IMR-90 (cell line): Measurements from ENCODE around the gene ACOT7. TPM values are rescaled to one million over a fixed set of nuclear protein-coding genes. Genes with fewer than 3 reads are reported as not detected.
A peak's percentile ranks its signal among the peaks of the same experiment; 100 is the strongest.
"Not testable (repeated sequence)": the region's sequence is repeated elsewhere in the genome, so short reads cannot be mapped to it uniquely, and the experiment has no call there.

Source experiments
- ATAC-seq: fragments of 200-7000 bp; cut with Tn5 transposase; 2 replicates; pipeline ENCODE4 v1.9.1; 2020; ENCODE audit warnings: low read depth, mild to moderate bottlenecking, moderate library complexity
- BruUV-seq: library from RNA; stranded (reverse); fragments of 400-500 nt; replicated peaks from 2 replicates; lab custom pipeline; 2021; lab: Mats Ljungman, UMichigan
- CTCF ChIA-PET: fragments of 300-600 bp; formaldehyde crosslinking; extraction: SDS; loops from one replicate; lab custom pipeline; 2021; ENCODE audit warnings: antibody characterized with exemption; lab: Yijun Ruan, JAX
- POLR2A ChIA-PET: fragments of 300-600 bp; sonication (Branson Sonifier 250); formaldehyde crosslinking; loops from one replicate; lab custom pipeline; 2022; ENCODE audit warnings: antibody characterized with exemption; ENCODE audit not compliant: unreplicated experiment; lab: Charles Lee
- DNase-seq: peaks from one replicate; pipeline ENCODE4 v3.0.0; 2013
- H2AFZ ChIP-seq: replicated peaks from 2 replicates; pipeline ENCODE3; 2013; ENCODE audit warnings: low read length, mild to moderate bottlenecking; ENCODE audit not compliant: poor library complexity
- H2AK5ac ChIP-seq: 2 replicates; pipeline ENCODE4 v1.6.1; 2013; ENCODE audit warnings: low read depth, low read length, inconsistent platforms
- H2AK9ac ChIP-seq: replicated peaks from 2 replicates; pipeline ENCODE3; 2013; ENCODE audit warnings: mild to moderate bottlenecking, low read depth, low read length, moderate library complexity; ENCODE audit not compliant: poor library complexity
- H2BK120ac ChIP-seq: 2 replicates; pipeline ENCODE4 v1.6.1; 2013; ENCODE audit warnings: low read depth, low read length, inconsistent platforms
- H2BK15ac ChIP-seq: 3 replicates; pipeline ENCODE4 v1.6.1; 2013; ENCODE audit warnings: low read depth, low read length, inconsistent platforms
- H2BK20ac ChIP-seq: 2 replicates; pipeline ENCODE4 v1.6.1; 2013; ENCODE audit warnings: low read depth, mild to moderate bottlenecking, inconsistent platforms, low read length, moderate library complexity
- H2BK5ac ChIP-seq: 2 replicates; pipeline ENCODE4 v1.6.1; 2013; ENCODE audit warnings: mild to moderate bottlenecking, low read depth, low read length, inconsistent platforms; ENCODE audit not compliant: poor library complexity, severe bottlenecking
- H3K14ac ChIP-seq: replicated peaks from 2 replicates; pipeline ENCODE4 v1.6.1; 2013; ENCODE audit warnings: low read depth, low read length, inconsistent platforms
- H3K18ac ChIP-seq: 2 replicates; pipeline ENCODE4 v1.6.1; 2013; ENCODE audit warnings: low read depth, low read length, control low read depth
- H3K23ac ChIP-seq: 2 replicates; pipeline ENCODE4 v1.6.1; 2013; ENCODE audit warnings: low read depth, low read length, inconsistent platforms
- H3K27ac ChIP-seq: 2 replicates; pipeline ENCODE4 v1.5.1; 2013; ENCODE audit warnings: mild to moderate bottlenecking, control low read depth, low read length; ENCODE audit not compliant: insufficient read depth
- H3K27me3 ChIP-seq: 2 replicates; pipeline ENCODE4 v1.6.1; 2013; ENCODE audit warnings: low read length; ENCODE audit not compliant: control insufficient read depth, insufficient read depth
- H3K36me3 ChIP-seq: 2 replicates; pipeline ENCODE4 v1.6.1; 2013; ENCODE audit warnings: low read length, mixed read lengths; ENCODE audit not compliant: control insufficient read depth, insufficient read depth
- H3K4ac ChIP-seq: 2 replicates; pipeline ENCODE4 v1.6.1; 2013; ENCODE audit warnings: low read depth, low read length, inconsistent platforms
- H3K4me1 ChIP-seq: 2 replicates; pipeline ENCODE4 v1.6.1; 2013; ENCODE audit warnings: low read length, mixed read lengths; ENCODE audit not compliant: control insufficient read depth, insufficient read depth
- H3K4me2 ChIP-seq: 2 replicates; pipeline ENCODE4 v1.6.1; 2013; ENCODE audit warnings: low read depth, mild to moderate bottlenecking, control low read depth, low read length, moderate library complexity
- H3K4me3 ChIP-seq: 2 replicates; pipeline ENCODE4 v1.5.1; 2013; ENCODE audit warnings: low read depth, mild to moderate bottlenecking, control low read depth, low read length, moderate library complexity; ENCODE audit not compliant: insufficient read depth
- H3K56ac ChIP-seq: 2 replicates; pipeline ENCODE4 v1.6.1; 2013; ENCODE audit warnings: low read length, inconsistent platforms; ENCODE audit not compliant: insufficient read depth; ENCODE audit errors: extremely low read depth
- H3K79me1 ChIP-seq, 2 experiments: 2 replicates each; pipeline ENCODE4 v1.6.1; 2013; ENCODE audit warnings: low read length in 2 of 2, inconsistent platforms in 1 of 2, low read depth in 1 of 2
- H3K9ac ChIP-seq: 2 replicates; pipeline ENCODE4 v1.6.1; 2013; ENCODE audit warnings: low read depth, low read length, control low read depth
- H3K9me1 ChIP-seq: 2 replicates; pipeline ENCODE4 v1.6.1; 2013; ENCODE audit warnings: low read length, inconsistent platforms; ENCODE audit not compliant: insufficient read depth
- H3K9me3 ChIP-seq: 2 replicates; pipeline ENCODE4 v1.6.1; 2013; ENCODE audit warnings: low read length; ENCODE audit not compliant: control insufficient read depth, insufficient read depth
- H4K20me1 ChIP-seq: 2 replicates; pipeline ENCODE4 v1.6.1; 2013; ENCODE audit warnings: low read length, inconsistent platforms; ENCODE audit not compliant: insufficient read depth
- H4K5ac ChIP-seq: 2 replicates; pipeline ENCODE4 v1.6.1; 2013; ENCODE audit warnings: mild to moderate bottlenecking, low read depth, low read length, control low read depth
- H4K8ac ChIP-seq, 2 experiments: 2 replicates each; pipeline ENCODE4 v1.6.1; 2013; ENCODE audit warnings: low read depth in 2 of 2, low read length in 2 of 2, control low read depth in 1 of 2, inconsistent platforms in 1 of 2
- H4K91ac ChIP-seq: 2 replicates; pipeline ENCODE4 v1.6.1; 2013; ENCODE audit warnings: low read depth, low read length, inconsistent platforms; ENCODE audit not compliant: insufficient read depth
- WGBS, 2 experiments: methylation state at CpG; one replicate each; pipeline versions ENCODE4 v1.1.5 to v1.1.7; 2013; ENCODE audit warnings: missing lambda C conversion rate in 2 of 2; ENCODE audit not compliant: insufficient read length in 1 of 2; ENCODE audit errors: extremely low coverage in 2 of 2; 5-methylcytosine and 5-hydroxymethylcytosine counted together
- dilution Hi-C: fragments of 300-500 bp; cut with HindIII; formaldehyde crosslinking; loops from one replicate; pipeline ENCODE4 v1.14.3; 2018; ENCODE audit warnings: low sequenced_read_pairs; ENCODE audit not compliant: unreplicated experiment
- in situ Hi-C: fragments of 300-500 bp; cut with MboI; formaldehyde crosslinking; loops from 3 replicates; pipeline ENCODE4 v1.14.3; 2019; ENCODE audit warnings: low sequenced_read_pairs, inconsistent platforms, mixed read lengths
- intact Hi-C: fragments of 100-400 bp; cut with micrococcal nuclease; formaldehyde crosslinking; loops from 2 replicates; pipeline ENCODE4 v1.10.0; 2022
- polyA plus RNA-seq, 3 experiments: library from polyadenylated mRNA; depleted of rRNA; stranded (reverse); fragments of >200 nt; gene quantifications; 2 replicates each; pipeline ENCODE4 v1.2.3, GENCODE V29; 2012; ENCODE audit warnings: low replicate concordance in 1 of 3
- total RNA-seq: library from RNA; depleted of rRNA; stranded (reverse); fragments of >200 nt; gene quantifications from 2 replicates; pipeline ENCODE4 v1.2.3, GENCODE V29; 2012
- TF ChIP-seq, protein P1 (sequence below): conservative IDR thresholded peaks from 2 replicates; pipeline ENCODE4 v1.5.1; 2012; ENCODE audit warnings: mild to moderate bottlenecking, low read depth, low read length, improper control_type of control experiment

The ACOT7 gene
- total and polyA plus RNA-seq, 2 of the 4 experiments (the other 2 are of a cell fraction): 51.6 to 242 TPM

GRCh38 chr1:6437012-6437700 is 43.6 kb upstream of the ACOT7 start:
- CTCF ChIA-PET: interaction anchor here (1.0 to 2.9 kb wide), 7 partner anchors 12 to 88 kb away, joined by 3 to 13 read pairs (median 4); partner anchors contain the start of gene HES2
- H2AK9ac ChIP-seq, H3K4me1 ChIP-seq, H2BK15ac ChIP-seq, H3K56ac ChIP-seq, H3K9ac ChIP-seq, H3K9me3 ChIP-seq, H2BK120ac ChIP-seq, H3K23ac ChIP-seq, ATAC-seq, H4K91ac ChIP-seq, H3K4me3 ChIP-seq, in situ Hi-C loops, H3K18ac ChIP-seq, H3K9me1 ChIP-seq, H3K14ac ChIP-seq, H2AK5ac ChIP-seq, H4K5ac ChIP-seq, H3K4ac ChIP-seq, H2BK5ac ChIP-seq, H3K27ac ChIP-seq, H3K79me1 ChIP-seq, H4K8ac ChIP-seq, H3K4me2 ChIP-seq, H4K20me1 ChIP-seq, BruUV-seq, H2AFZ ChIP-seq, POLR2A ChIA-PET, H2BK20ac ChIP-seq, DNase-seq, dilution Hi-C loops, H3K36me3 ChIP-seq: not testable (repeated sequence)
- 57% methylated on average over 3 of the region's 22 CpGs; no CpG with 5 or more reads in 1 of the 2 experiments for WGBS, 2 experiments
- TF ChIP-seq, protein P1, sequence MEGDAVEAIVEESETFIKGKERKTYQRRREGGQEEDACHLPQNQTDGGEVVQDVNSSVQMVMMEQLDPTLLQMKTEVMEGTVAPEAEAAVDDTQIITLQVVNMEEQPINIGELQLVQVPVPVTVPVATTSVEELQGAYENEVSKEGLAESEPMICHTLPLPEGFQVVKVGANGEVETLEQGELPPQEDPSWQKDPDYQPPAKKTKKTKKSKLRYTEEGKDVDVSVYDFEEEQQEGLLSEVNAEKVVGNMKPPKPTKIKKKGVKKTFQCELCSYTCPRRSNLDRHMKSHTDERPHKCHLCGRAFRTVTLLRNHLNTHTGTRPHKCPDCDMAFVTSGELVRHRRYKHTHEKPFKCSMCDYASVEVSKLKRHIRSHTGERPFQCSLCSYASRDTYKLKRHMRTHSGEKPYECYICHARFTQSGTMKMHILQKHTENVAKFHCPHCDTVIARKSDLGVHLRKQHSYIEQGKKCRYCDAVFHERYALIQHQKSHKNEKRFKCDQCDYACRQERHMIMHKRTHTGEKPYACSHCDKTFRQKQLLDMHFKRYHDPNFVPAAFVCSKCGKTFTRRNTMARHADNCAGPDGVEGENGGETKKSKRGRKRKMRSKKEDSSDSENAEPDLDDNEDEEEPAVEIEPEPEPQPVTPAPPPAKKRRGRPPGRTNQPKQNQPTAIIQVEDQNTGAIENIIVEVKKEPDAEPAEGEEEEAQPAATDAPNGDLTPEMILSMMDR: 0 out of 2 replicates have a peak, but pooled peaks have one; percentile 12
- intact Hi-C loops: loop anchor here (5.0 kb wide), 2 partner anchors 75 to 90 kb away; no protein-coding TSS in a partner anchor
- H3K27me3 ChIP-seq: peaks cover 43% of the 10 kb centered on the region

- H3K4me1 ChIP-seq, ATAC-seq, H2AK9ac ChIP-seq, POLR2A ChIA-PET, H4K91ac ChIP-seq, H3K27ac ChIP-seq, in situ Hi-C loops, H4K8ac ChIP-seq, H4K20me1 ChIP-seq, H3K36me3 ChIP-seq, dilution Hi-C loops, H4K5ac ChIP-seq, H3K9me1 ChIP-seq, H3K79me1 ChIP-seq, H3K23ac ChIP-seq, H3K4me2 ChIP-seq, H2BK120ac ChIP-seq, H3K9me3 ChIP-seq, H3K14ac ChIP-seq, H2AK5ac ChIP-seq, H3K18ac ChIP-seq, H3K56ac ChIP-seq, H2BK20ac ChIP-seq, H3K9ac ChIP-seq, H3K4me3 ChIP-seq, H2BK15ac ChIP-seq, BruUV-seq, H2AFZ ChIP-seq, DNase-seq, H2BK5ac ChIP-seq, H3K4ac ChIP-seq: not testable (repeated sequence)
- intact Hi-C loops: loop anchor here (5.0 kb wide), 2 partner anchors 74 to 89 kb away; no protein-coding TSS in a partner anchor
- no CpG with 5 or more reads among the region's 3 CpGs for WGBS, 2 experiments
- CTCF ChIA-PET: interaction anchor here (2.9 kb wide), 1 partner anchor 74 kb away, joined by 10 read pairs; no protein-coding TSS in a partner anchor
- peaks cover 41% of the 10 kb centered on the region for H3K27me3 ChIP-seq
These were observed 42.7 kb upstream of the ACOT7 start for GRCh38 chr1:6436277-6436676.
